GM21717 (cell line): ENCODE results near the gene DLGAP1.
"Not testable (repeated sequence)": the region's sequence is repeated elsewhere in the genome, so short reads cannot be mapped to it uniquely, and the experiment has no call there.

ENCODE experiments used
- ATAC-seq: cut with Tn5 transposase; IDR thresholded peaks from one replicate; pipeline ENCODE4 v1.9.1; 2021; ENCODE audit warnings: mild to moderate bottlenecking, moderate library complexity; ENCODE audit not compliant: unreplicated experiment

Gene DLGAP1

DNA sequence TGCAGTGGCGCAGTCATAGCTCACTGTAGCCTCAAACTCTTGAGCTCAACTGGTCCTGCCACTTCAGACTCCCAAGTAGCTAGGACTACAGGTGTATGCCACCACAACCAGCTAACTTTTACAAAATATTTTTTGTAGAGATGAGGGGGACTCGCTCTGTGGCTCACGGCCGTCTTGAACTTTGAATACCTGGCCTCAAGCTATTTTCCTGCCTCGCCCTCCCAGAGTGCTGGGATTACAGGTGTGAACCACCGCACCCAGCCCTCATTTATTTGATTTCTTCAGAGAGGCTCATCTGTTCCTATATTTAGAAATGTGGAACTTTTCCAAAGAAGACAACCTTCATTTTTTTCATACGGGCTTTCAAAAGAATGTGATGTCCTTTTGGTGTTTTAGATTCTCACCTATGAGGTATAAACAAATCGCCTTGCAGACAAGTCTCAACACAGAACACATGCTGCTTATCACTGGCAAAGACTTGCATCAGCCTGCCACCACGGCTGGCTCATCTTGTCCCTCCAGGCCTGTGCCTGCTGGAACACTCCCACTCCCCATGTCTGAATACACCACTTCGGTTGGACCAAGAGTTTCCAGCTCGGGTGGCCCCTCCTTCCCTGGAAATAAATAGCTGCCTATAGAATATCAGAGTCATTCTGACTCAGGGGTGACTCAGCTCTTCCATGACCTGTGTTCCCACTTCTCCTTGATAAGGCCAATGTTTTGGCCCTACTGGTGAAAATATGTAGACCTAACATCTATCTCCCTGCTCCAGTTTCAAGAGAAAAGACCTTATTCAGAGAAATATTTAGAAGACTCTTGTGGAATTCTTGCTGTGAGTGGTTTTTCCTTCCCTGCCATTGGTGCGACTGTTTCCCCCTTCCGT, 802.5 kb downstream of the DLGAP1 start:
- no peak for ATAC-seq

GRCh38 chr18:3651266-3651665, 803.8 kb downstream of the DLGAP1 start:
- ATAC-seq: no peak

GRCh38 chr18:3650521-3651042, 804.5 kb downstream of the DLGAP1 start:
- ATAC-seq: not testable (repeated sequence)

GRCh38 chr18:3649633-3650426, 805.3 kb downstream of the DLGAP1 start:
- no peak for ATAC-seq

- ATAC-seq: no peak
These were observed 805.9 kb downstream of the DLGAP1 start for GRCh38 chr18:3649135-3649632.

DNA sequence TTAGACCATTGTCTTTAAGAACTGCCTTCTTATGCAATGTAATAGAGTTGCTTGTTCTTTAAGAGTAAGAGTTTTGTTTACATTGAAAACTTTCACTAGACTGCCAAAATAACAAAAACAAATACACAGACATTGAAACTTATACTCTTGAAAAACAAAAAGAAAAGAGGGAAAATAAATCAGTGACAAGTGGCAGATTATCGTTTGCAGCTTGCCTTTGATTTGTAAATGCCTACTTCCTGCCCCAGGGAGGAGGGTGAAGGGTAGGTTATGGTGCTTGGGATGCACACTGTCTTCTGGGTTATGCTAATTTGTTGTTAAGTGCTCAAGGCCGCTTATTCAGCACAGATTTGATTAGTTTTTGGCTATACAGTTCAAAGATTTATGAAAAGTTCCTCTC, 806.5 kb downstream of the DLGAP1 start:
- ATAC-seq: no peak

DNA sequence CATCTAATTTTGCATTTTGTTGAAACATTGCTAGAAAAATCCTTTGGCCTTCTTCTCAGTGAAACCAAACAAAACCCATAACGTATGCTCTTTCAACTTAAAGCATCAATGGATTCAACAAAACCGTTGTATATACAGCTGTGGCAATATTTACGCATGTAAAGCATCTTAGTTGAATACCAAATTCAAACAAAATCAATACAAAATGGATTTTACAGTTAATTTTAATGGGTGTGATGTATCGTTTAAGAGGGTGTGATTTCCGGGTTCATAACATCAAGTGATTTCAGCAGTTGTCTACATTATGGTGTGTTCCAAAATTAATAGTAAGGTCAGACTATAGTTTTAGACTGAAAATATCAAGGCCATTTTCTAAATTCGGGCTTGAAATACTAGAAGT, 806.9 kb downstream of the DLGAP1 start:
- no peak for ATAC-seq

DNA sequence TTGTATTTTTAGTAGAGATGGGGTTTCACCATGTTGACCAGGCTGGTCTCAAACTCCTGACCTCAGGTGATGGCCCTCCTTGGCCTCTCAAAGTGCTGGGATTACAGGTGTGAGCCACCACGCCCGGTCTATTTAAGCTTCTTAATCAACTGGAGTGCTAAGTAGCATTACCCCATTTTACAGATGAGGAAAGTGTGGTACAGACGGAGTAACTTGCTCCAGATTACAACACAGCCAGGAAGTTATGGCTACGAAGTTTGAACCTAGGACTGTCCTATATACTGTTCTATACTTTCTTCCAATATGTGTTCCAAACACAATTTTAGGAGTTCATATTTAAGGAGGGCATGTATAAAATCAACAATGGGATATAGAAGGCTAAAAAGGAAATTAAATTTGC, 807.5 kb downstream of the DLGAP1 start:
- ATAC-seq: no peak

GRCh38 chr18:3645384-3646156, 809.5 kb downstream of the DLGAP1 start:
- ATAC-seq: no peak

DNA sequence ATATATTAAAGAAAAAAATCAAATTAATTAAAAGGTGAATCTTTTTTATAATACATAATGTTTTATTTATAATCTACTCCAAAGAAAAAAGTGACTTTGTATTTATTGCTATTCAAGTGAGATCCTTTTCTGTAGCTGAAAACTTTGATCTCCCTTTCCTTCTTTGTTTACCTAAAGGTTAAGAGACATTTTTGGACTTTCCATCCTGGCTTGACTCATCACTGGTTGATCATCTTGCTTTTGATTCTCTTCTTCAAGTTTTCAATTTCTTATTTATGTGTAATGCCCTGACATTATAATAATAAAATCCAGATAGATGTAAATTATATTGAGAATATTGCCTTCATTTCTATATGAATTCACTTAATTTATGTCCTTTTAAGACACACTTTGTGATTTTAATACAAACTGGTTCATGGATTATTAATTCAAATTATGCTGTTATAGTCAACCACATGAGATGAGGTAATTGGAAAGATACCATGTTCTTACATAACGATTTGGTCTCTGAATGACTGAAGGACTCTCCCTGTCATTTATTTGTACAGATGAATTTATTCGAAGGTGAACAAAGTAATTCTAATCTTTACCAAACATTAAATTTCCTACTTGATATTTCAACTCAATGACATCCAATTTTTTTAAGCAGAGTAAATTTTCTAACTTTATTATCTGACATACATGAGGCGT, 820.7 kb downstream of the DLGAP1 start:
- ATAC-seq: no peak

DNA sequence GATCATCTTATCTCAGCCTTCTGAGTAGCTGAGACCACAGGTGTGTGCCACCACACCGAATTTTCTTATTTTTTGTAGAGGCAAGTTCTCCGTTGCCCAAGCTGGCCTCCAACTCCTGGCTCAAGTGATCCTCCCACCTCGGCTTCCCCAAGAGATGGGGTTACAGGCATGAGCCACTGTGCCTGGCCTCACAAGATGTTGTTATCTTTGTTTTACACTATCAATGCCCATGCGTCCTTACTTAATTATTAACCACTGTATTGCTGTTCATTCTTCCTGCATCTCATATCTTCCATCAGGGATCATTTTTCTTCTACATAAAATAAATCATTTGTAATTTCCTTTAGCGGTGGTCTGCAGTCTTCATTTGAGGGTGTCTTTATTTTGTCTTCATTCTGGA, 823.2 kb downstream of the DLGAP1 start:
- ATAC-seq: no peak

DNA sequence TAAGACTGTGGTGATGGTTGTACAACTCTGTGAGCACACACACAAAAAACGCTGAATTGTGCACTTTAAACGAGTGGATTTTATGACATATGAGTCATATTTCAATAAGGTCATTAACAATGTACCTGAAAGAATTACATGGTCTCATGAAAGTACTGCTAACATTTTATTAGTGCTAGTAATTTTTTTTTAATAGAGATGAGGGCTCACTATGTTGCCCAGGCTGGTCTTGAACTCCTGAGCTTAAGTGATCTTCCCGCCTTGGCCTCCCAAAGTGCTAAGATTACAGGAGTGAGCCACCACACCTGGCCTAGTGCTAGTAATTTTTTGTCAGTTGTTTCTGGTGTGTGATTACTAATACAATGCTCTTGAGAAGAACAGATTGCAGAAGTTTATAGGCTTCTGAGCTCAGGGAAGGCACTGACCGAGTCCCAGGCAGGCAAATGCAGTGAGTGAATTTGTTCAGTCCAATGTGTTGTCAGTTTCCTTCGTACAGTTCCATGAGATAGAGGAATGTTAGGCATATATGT, 828.1 kb downstream of the DLGAP1 start:
- no peak for ATAC-seq

- ATAC-seq: no peak
These were observed 829.4 kb downstream of the DLGAP1 start for GRCh38 chr18:3625742-3626091.

DNA sequence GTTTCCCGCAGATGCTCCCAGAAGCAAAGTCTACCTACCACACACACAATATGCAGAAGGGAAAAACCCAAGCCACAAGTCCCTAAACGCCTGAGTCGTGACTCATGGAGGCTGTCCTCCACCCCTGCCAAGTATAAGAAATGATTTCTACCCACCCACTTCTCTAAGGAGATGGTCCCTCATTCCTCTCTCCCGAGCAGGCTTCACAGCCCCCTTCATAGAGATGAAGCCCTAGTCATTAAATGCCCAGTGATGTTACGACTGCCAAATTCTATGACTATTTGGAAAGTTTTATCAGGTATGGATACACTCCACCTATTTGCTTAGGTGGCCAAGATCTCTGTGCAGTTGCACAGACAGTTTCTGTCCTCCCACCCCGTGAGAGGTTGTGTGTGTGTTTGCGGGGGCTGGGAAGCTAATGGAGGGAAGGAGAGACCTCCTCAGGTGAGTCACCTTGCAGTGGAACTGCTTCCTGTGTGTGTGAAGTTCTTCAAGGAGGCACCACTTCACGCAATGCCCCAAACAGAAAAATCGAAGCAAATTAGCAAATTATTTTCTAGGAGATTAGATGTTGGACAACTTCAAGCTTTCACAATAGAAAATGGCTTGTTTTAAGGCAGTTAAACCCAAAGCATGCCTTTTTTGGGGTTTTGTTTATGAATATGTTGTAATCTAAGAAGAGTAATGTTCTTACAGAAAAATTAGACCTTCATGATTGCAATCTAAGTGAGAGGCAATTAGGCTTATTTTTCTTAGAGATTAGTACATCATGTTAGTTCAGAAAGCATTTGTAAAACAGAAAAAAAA, 830.0 kb downstream of the DLGAP1 start:
- ATAC-seq: no peak

GRCh38 chr18:3624546-3624934, 830.6 kb downstream of the DLGAP1 start:
- no peak for ATAC-seq

DNA sequence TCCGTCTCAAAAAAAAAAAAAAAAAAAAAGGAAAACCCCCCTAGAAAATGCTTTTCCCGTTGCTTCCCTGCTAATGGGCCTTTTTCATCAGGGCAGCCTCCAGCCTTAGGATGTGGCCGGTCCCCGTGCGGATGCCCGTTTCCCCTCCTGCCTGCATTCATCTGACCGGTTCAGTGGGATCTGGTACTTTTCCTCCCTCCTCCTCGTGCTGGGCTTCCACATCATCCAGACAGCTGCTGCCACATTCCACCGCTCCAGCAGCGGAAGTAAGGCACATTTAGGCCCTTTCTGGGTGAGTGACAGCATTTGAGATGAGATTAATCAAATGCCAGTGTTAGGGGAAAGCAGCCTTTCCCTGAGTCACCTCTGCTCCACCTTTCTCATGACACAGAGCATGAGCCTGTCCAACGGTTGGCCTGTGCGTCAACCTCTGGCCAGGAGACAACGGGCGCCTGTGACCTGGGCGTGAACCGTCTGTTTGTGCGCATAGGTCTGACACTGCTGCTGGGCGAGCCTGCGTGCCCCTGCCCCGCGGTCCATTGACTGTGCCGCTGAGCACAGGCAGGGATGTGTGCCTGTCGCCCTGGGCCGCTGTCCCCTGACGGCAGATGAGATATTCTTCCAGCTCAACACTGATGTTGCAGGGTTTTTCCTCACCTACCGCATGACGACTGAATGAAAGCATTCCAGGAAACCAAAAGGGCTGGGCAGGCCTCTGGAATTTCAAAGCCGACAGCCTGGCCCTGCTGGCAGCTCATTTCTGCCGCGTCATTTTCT, 831.1 kb downstream of the DLGAP1 start:
- no peak for ATAC-seq

DNA sequence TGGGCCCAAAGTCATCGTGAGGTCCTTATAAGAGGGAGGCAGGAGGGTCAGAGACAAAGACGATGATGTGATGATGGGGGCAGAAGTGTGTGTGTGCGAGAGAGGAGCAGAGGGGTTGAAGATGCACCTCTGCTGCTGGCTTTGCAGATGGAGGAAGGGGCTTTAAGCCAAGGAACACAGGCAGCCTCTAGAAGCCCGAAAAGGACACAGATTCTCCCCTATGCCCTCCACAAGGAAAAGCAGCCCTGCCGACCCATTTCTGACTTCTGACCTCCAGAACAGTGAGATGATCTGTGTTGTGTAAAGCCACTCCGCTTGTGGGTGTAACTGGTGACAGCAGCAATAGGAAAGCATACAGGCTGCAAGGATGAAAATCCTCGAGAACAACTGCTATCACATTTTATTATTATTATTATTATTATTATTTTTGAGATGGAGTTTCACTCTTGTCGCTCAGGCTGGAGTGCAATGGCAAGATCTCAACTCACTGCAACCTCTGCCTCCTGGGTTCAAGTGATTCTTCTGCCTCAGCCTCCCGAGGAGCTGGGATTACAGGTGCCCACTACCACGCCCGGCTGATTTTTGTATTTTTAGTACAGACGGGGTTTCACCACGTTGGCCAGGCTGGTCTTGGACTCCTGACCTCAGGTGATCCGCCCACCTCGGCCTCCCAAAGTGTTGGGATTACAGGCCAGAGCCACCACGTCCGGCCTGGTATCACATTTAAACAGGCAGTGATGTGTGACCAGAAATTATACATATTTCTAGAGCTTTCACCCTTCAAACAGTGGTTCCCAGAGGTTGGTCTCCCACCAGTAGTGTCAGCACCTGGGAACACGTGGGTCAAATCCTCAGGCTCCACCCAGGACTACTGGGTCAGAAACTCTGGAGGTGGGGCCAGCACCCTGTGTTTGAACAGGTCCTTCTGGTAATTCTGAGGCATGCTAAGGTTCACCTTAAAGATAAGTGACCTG, 834.7 kb downstream of the DLGAP1 start:
- ATAC-seq: no peak
